Cardiac muscle cell (in vitro differentiated cells and primary cell): ENCODE results near the gene FAM187B. TPM values are rescaled to one million over a fixed set of nuclear protein-coding genes. Genes with fewer than 3 reads are reported as not detected.
"Not testable (repeated sequence)": the region's sequence is repeated elsewhere in the genome, so short reads cannot be mapped to it uniquely, and the experiment has no call there.

ENCODE experiments used
- DNase-seq, 2 donors: peaks; one replicate each; pipeline versions ENCODE4 v3.0.0 to v3.0.0-alpha.2; 2010 to 2017; ENCODE audit warnings: low read depth in 1 of 2, low spot score in 1 of 2
- H3K27ac ChIP-seq: fragments of 200-600 bp; sonication (generic); 2 replicates; pipeline ENCODE4 v1.5.1; 2016
- H3K27me3 ChIP-seq: fragments of 200-600 bp; sonication (generic); 2 replicates; pipeline ENCODE4 v1.6.0; 2016; ENCODE audit warnings: control low read depth
- H3K36me3 ChIP-seq: fragments of 200-600 bp; sonication (generic); 2 replicates; pipeline ENCODE4 v1.5.1; 2016; ENCODE audit warnings: control low read depth
- H3K4me1 ChIP-seq: fragments of 200-600 bp; sonication (generic); 2 replicates; pipeline ENCODE4 v1.8.1; 2017; ENCODE audit warnings: low read depth, mild to moderate bottlenecking, mixed run types
- H3K4me3 ChIP-seq: fragments of 200-600 bp; sonication (generic); 2 replicates; pipeline ENCODE4 v1.5.1; 2016; ENCODE audit warnings: mild to moderate bottlenecking
- H3K9me3 ChIP-seq: fragments of 200-600 bp; sonication (generic); 2 replicates; pipeline ENCODE4 v1.5.1; 2017; ENCODE audit warnings: low read depth, mild to moderate bottlenecking, control low read depth
- CTCF ChIP-seq: IDR thresholded peaks from 2 replicates; pipeline ENCODE4 v1.5.1; 2012; ENCODE audit warnings: low read depth, mild to moderate bottlenecking, low read length
- polyA plus RNA-seq: library from polyadenylated mRNA; unstranded; fragments of >200 nt; fragmentation: Nextera tagmentation; extraction: Ambion mirVana; gene quantifications from 2 replicates; pipeline ENCODE4 v1.2.1, GENCODE V29; 2016
- total RNA-seq: library from RNA; depleted of rRNA; stranded (reverse); fragments of >200 nt; gene quantifications from 2 replicates; pipeline ENCODE4 v1.2.3, GENCODE V29; 2016

Gene FAM187B
- total and polyA plus RNA-seq, 2 experiments from 2014 or later: not detected

DNA sequence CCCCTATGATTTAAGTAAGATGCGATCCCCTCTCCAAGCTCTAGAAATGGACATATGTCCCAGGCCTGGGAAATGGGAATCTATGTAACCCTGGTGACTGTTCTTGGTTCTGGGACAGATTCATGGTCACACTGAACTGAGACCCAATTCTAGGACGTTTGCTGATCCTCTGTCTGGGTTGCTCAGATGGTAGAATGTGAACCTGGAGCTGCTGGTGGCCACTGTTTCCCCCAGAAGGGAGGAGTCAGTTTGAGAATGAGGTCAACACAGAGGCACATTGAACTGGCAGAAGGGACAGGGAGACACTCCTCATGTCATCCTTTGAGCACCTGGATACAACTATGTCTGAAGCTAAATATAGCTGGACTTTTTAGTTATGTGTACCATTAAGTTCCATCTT lies 29.1 kb downstream of the FAM187B start:
- Histone ChIP-seq H3K4me3 (no peak overlapping the region), H3K9me3 (no peaks in the 10 kb centered on the region), H3K36me3 (no peaks in the 10 kb centered on the region), H3K27ac (no peak overlapping the region), H3K4me1 (peaks cover 15% of the 10 kb centered on the region), H3K27me3 (no peaks in the 10 kb centered on the region)
- no peak for TF ChIP-seq CTCF
- DNase-seq: no peak

DNA sequence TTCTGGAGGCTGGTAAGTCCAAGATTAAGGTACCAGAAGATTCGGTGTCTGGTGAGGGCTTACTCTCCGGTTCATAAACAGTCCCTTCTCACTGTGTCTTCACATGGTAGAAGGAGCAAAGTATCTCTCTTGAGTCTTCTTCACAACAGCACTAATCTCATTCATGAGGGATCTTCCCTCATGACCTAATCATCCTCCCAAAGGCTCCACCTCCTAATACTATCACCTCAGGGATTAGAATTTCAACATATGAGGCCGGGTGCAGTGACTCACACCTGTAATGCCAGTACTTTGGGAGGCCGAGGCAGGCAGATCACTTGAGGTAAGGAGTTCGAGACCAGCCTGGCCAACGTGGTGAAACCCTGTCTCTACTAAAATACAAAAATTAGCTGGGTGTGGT lies 31.7 kb downstream of the FAM187B start:
- H3K4me1 ChIP-seq, H3K27ac ChIP-seq, DNase-seq: not testable (repeated sequence)

GRCh38 chr19:35195830-35196229 lies 32.7 kb downstream of the FAM187B start:
- TF ChIP-seq CTCF: no peak
- Histone ChIP-seq H3K9me3 (no peaks in the 10 kb centered on the region), H3K36me3 (no peaks in the 10 kb centered on the region), H3K4me3 (no peak overlapping the region), H3K4me1 (no peaks in the 10 kb centered on the region), H3K27ac (no peak overlapping the region), H3K27me3 (no peaks in the 10 kb centered on the region)
- no peak for DNase-seq

More for the DNA sequence above, 31.7 kb downstream of the FAM187B start:
- not testable (repeated sequence) for H3K4me3 ChIP-seq, H3K27me3 ChIP-seq, H3K9me3 ChIP-seq, H3K36me3 ChIP-seq

DNA sequence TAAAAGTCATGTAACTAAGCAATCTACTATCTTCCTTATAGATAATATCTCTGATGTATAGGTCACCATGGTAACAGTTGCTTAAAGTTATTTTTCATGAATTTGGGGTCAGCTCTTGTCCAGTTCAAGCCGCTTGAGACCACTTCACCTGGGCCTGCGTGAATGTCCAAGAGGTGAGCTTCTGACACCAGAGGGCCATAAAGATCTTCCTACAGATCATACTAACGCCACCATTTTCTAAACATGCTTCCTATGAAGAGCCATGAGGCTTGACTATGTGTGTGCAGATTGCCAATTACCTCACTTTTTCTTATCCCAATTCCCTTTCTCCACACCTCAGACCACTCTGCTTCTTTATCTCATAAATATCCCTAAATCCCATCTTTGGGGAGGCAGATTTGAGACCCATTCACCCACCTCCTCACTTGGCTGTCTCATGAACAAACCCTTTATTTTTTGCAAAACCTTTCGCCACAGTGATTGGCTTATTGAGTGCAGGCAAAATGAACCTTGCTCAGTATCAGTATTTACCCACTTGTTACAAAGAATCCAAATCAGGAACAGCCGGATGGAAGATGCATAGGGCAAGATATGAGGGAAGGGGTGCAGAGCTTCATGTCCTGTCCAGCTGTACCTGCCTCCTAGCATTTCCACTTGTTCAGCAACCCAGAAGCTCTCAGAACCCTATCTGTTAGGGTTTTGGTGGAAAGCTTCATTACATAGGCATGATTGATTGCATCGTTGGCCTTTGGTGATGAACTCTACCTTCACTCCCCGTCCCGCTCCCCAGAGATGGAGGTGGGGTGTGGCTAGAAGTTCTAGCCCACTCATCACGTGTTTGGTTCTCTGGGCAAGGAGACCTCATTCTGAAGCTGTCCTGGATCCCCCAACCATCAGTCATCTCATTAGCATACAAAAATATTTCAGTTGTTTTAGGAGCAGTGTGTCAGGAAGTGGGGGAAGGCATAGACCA lies 34.2 kb downstream of the FAM187B start:
- H3K36me3 ChIP-seq: no peaks in the 10 kb centered on the region
- no peaks in the 10 kb centered on the region for H3K27me3 ChIP-seq
- H3K4me3 ChIP-seq: no peak overlapping the region
- no peak for TF ChIP-seq CTCF
- H3K27ac ChIP-seq: no peak overlapping the region
- H3K9me3 ChIP-seq: no peaks in the 10 kb centered on the region
- no peak for DNase-seq
- no peaks in the 10 kb centered on the region for H3K4me1 ChIP-seq

DNA sequence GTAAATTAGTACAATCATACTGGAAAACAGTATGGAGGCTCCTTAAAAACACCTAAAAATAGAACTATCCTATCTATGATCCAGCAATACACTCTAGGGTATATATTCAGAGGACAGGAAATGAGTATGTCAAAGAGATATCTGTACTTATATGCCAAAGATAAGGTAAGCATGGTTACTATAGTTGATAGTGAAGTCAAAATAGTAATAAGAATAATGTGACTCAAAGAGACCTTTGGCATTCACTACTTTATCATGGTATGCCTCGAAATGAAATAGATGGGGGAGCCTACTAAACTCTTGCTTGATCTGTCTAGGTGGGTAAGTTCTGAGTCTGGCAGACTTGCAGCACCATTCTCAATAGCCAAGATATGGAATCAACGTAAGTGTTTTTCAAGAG lies 43.7 kb downstream of the FAM187B start:
- Histone ChIP-seq H3K27me3 (no peaks in the 10 kb centered on the region), H3K9me3 (no peaks in the 10 kb centered on the region), H3K4me1 (no peaks in the 10 kb centered on the region), H3K27ac (no peak overlapping the region), H3K36me3 (no peaks in the 10 kb centered on the region), H3K4me3 (no peak overlapping the region)
- no peak for TF ChIP-seq CTCF
- no peak for DNase-seq

DNA sequence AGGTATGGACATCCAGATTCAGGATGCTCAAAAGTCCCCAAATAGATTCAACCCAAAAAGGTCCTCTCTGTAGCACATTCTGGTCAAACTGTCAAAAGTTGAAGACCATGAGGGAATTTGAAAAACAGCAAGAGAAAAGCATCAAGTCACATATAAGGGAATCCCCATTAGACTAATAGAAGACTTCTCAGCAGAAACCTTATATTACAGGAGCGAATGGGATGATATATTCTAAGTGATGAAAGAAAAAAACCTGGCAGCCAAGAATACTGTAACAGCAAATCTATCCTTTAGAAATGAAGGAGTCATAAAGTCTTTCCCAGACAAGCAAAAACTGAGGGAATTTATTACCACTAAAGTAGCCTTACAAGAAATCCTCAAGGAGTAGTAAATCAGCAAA lies 44.3 kb downstream of the FAM187B start:
- Histone ChIP-seq H3K9me3 (no peaks in the 10 kb centered on the region), H3K4me1 (no peaks in the 10 kb centered on the region), H3K27ac (no peak overlapping the region), H3K4me3 (no peak overlapping the region), H3K36me3 (no peaks in the 10 kb centered on the region), H3K27me3 (no peaks in the 10 kb centered on the region)
- TF ChIP-seq CTCF: no peak
- no peak for DNase-seq
